ENCODE data around the gene IL21R.

DNA sequence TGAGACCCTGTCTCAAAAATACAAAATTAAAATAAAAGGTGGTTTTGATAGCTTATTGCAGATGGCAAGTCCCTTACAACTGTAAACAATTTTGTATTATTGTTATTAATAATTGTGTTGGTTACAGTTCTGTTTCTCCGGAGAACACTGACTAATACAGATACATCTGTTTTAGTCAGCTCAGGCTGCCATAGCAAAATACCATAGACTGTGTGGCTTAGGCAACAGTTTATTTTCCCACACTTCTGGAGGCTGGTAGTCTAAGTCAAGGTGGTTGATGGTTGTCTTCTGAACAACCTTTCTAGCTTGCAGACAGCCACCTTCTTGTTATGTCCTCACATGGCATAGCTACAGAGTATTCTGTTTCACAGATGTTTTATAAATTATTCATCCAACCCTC is 14.2 kb upstream of the IL21R start:
- TF ChIP-seq, protein P1, sequence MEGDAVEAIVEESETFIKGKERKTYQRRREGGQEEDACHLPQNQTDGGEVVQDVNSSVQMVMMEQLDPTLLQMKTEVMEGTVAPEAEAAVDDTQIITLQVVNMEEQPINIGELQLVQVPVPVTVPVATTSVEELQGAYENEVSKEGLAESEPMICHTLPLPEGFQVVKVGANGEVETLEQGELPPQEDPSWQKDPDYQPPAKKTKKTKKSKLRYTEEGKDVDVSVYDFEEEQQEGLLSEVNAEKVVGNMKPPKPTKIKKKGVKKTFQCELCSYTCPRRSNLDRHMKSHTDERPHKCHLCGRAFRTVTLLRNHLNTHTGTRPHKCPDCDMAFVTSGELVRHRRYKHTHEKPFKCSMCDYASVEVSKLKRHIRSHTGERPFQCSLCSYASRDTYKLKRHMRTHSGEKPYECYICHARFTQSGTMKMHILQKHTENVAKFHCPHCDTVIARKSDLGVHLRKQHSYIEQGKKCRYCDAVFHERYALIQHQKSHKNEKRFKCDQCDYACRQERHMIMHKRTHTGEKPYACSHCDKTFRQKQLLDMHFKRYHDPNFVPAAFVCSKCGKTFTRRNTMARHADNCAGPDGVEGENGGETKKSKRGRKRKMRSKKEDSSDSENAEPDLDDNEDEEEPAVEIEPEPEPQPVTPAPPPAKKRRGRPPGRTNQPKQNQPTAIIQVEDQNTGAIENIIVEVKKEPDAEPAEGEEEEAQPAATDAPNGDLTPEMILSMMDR (IDR thresholded peaks at IDR 0.05; ENCODE audit: insufficient read depth, low read length), result no peak
- TF ChIP-seq REST (IDR thresholded peaks at IDR 0.05; ENCODE audit: insufficient replicate concordance, low read depth), result no peak
